GM12878 (cell line): Measurements from ENCODE around the gene ZNF100. TPM values are rescaled to one million over a fixed set of nuclear protein-coding genes. Genes with fewer than 3 reads are reported as not detected.

Source experiments
- ATAC-seq: fragments of 200-7000 bp; cut with Tn5 transposase; 3 replicates; pipeline ENCODE4 v1.9.1; 2020; ENCODE audit warnings: mild to moderate bottlenecking, moderate library complexity
- BruUV-seq: library from RNA; stranded (reverse); fragments of 400-500 nt; replicated peaks from 2 replicates; lab custom pipeline; 2021; lab: Mats Ljungman, UMichigan
- CTCF ChIA-PET: fragments of 300-600 bp; sonication (Branson Sonifier 250); formaldehyde crosslinking; extraction: SDS; loops from one replicate; lab custom pipeline; 2021; ENCODE audit warnings: inconsistent platforms; lab: Yijun Ruan, JAX
- POLR2A ChIA-PET: fragments of 350-600 bp; formaldehyde crosslinking; extraction: SDS; loops from one replicate; lab custom pipeline; 2021; ENCODE audit warnings: inconsistent platforms; lab: Charles Lee
- RAD21 ChIA-PET: fragments of 300-600 bp; sonication (Branson Sonifier 250); formaldehyde crosslinking; loops from one replicate; lab custom pipeline; 2023; ENCODE audit warnings: antibody characterized with exemption; ENCODE audit not compliant: unreplicated experiment; lab: Charles Lee
- SMC1A ChIA-PET: fragments of 300-600 bp; sonication (Branson Sonifier 250); formaldehyde crosslinking; loops from one replicate; lab custom pipeline; 2023; ENCODE audit not compliant: unreplicated experiment, uncharacterized antibody; lab: Charles Lee
- DNase-seq: peaks from one replicate; pipeline ENCODE4 v3.0.0-alpha.2; 2011; ENCODE audit warnings: low read depth, low spot score
- FAIRE-seq: peaks from 3 replicates; lab custom pipeline; 2011; peaks lifted over from hg19 to GRCh38; lab: Jason Lieb, UNC
- H2AFZ ChIP-seq: 2 replicates; pipeline ENCODE4 v1.6.0; 2011; ENCODE audit warnings: low read depth, low read length, control low read depth; ENCODE audit not compliant: control insufficient read depth
- H3K27ac ChIP-seq: 2 replicates; pipeline ENCODE4 v1.5.1; 2011; ENCODE audit warnings: control low read depth; ENCODE audit not compliant: control insufficient read depth, insufficient read depth
- H3K27me3 ChIP-seq, 2 experiments: replicated peaks in 1 of 2; 2 replicates each; pipeline versions ENCODE4 v1.6.0 to v1.6.1; 2011; ENCODE audit warnings: low read length in 1 of 2; ENCODE audit not compliant: control insufficient read depth in 2 of 2, insufficient read depth in 2 of 2
- H3K36me3 ChIP-seq, 2 experiments: 2 replicates each; pipeline ENCODE4 v1.5.1; 2011; ENCODE audit warnings: low read length in 1 of 2; ENCODE audit not compliant: control insufficient read depth in 2 of 2, insufficient read depth in 2 of 2
- H3K4me1 ChIP-seq: 2 replicates; pipeline ENCODE4 v1.6.1; 2011; ENCODE audit warnings: mild to moderate bottlenecking, low read length, moderate library complexity, mixed read lengths; ENCODE audit not compliant: control insufficient read depth, insufficient read depth
- H3K4me2 ChIP-seq: 2 replicates; pipeline ENCODE4 v1.6.0; 2011; ENCODE audit warnings: control low read depth; ENCODE audit not compliant: control insufficient read depth, insufficient read depth
- H3K4me3 ChIP-seq: fragments of 200-600 bp; sonication (generic); 2 replicates; pipeline ENCODE4 v1.5.1; 2016
- H3K79me2 ChIP-seq: 2 replicates; pipeline ENCODE4 v1.6.0; 2011; ENCODE audit warnings: low read length; ENCODE audit not compliant: control insufficient read depth, insufficient read depth
- H3K9ac ChIP-seq: 2 replicates; pipeline ENCODE4 v1.8.0; 2011; ENCODE audit warnings: low read length, control low read depth, mixed read lengths; ENCODE audit not compliant: control insufficient read depth, insufficient read depth
- H3K9me3 ChIP-seq: replicated peaks from 3 replicates; pipeline ENCODE4 v1.5.1; 2011; ENCODE audit warnings: mild to moderate bottlenecking, low read length; ENCODE audit not compliant: control insufficient read depth, insufficient read depth
- H4K20me1 ChIP-seq: 2 replicates; pipeline ENCODE4 v1.6.0; 2011; ENCODE audit not compliant: control insufficient read depth, insufficient read depth
- ASH2L ChIP-seq: fragments of 300-600, 200-600 bp; sonication (generic); IDR thresholded peaks from 2 replicates; pipeline ENCODE4 v1.6.1; 2017; ENCODE audit warnings: low read depth, mild to moderate bottlenecking, borderline replicate concordance
- CBX5 ChIP-seq: sonication (generic); IDR thresholded peaks from 2 replicates; pipeline ENCODE4 v1.6.1; 2016; ENCODE audit warnings: low read depth, moderate library complexity, mild to moderate bottlenecking, inconsistent platforms
- E2F4 ChIP-seq: IDR thresholded peaks from 2 replicates; pipeline ENCODE4 v1.6.1; 2012; ENCODE audit warnings: low read depth, low read length, improper control_type of control experiment
- MTA2 ChIP-seq: fragments of 450-650 bp; IDR thresholded peaks from 2 replicates; pipeline ENCODE4 v1.6.1; 2016; ENCODE audit warnings: low read depth, mild to moderate bottlenecking, moderate library complexity
- NFYA ChIP-seq: IDR thresholded peaks from 2 replicates; pipeline ENCODE4 v1.6.1; 2011; ENCODE audit warnings: low read depth, mild to moderate bottlenecking, low read length, improper control_type of control experiment, borderline replicate concordance
- NR2C1 ChIP-seq: fragments of 450-650 bp; IDR thresholded peaks from 2 replicates; pipeline ENCODE4 v1.6.1; 2017; ENCODE audit warnings: antibody characterized with exemption, mild to moderate bottlenecking, moderate library complexity
- NRF1 ChIP-seq: conservative IDR thresholded peaks from 2 replicates; pipeline ENCODE4 v1.6.1; 2011; ENCODE audit warnings: mild to moderate bottlenecking, low read depth, low read length, improper control_type of control experiment
- SMC3 ChIP-seq: IDR thresholded peaks from 2 replicates; pipeline ENCODE4 v1.6.1; 2011; ENCODE audit warnings: low read length, improper control_type of control experiment, borderline replicate concordance
- SREBF2 ChIP-seq: IDR thresholded peaks from 2 replicates; pipeline ENCODE4 v1.6.1; 2012; ENCODE audit warnings: mild to moderate bottlenecking, low read length
- STAT3 ChIP-seq: IDR thresholded peaks from 2 replicates; pipeline ENCODE4 v1.6.1; 2011; ENCODE audit warnings: low read depth, low read length, improper control_type of control experiment
- WGBS: methylation state at CpG from one replicate; pipeline ENCODE4 v1.1.6; 2016; ENCODE audit warnings: low lambda C conversion rate; ENCODE audit not compliant: insufficient replicate concordance, insufficient coverage; ENCODE audit errors: missing lambda C conversion rate; 5-methylcytosine and 5-hydroxymethylcytosine counted together
- in situ Hi-C: fragments of 300-500 bp; cut with MboI; formaldehyde crosslinking; loops from 9 replicates; pipeline ENCODE4 v1.14.3; 2018; ENCODE audit warnings: mixed read lengths
- intact Hi-C: fragments of 100-400 bp; cut with micrococcal nuclease; formaldehyde crosslinking; loops from one replicate; pipeline ENCODE4 v1.14.2; 2022; ENCODE audit not compliant: unreplicated experiment
- polyA plus RNA-seq, 11 experiments: library from polyadenylated mRNA; depleted of rRNA in 4 of 11; unstranded in 6 of 11; stranded (reverse) in 5 of 11; fragments of >200 nt; fragmentation: Nextera tagmentation in 4 of 11; fragmentation: Illumina TruSeq in 1 of 11; extraction: Ambion mirVana in 4 of 11; extraction: Trizol in 1 of 11; gene quantifications; 1 replicate in 1 of 11; 2 replicates in 10 of 11; pipeline versions ENCODE4 v1.2.1 to v1.2.3, GENCODE V29; 2011 to 2016; ENCODE audit warnings: inconsistent platforms in 2 of 11, missing spikeins in 2 of 11, low read depth in 1 of 11
- total RNA-seq, 4 experiments: library from RNA; depleted of rRNA in 3 of 4; stranded (reverse); fragments of >200 nt in 3 of 4; fragmentation: Illumina TruSeq in 1 of 4; extraction: Trizol in 1 of 4; gene quantifications; 2 replicates each; pipeline versions ENCODE4 v1.2.1 to v1.2.3, GENCODE V29; 2013 to 2021
- TF ChIP-seq, protein P1 (sequence below): fragments of 450-650 bp; IDR thresholded peaks from 2 replicates; pipeline ENCODE4 v1.6.1; 2018; ENCODE audit warnings: mild to moderate bottlenecking, low read depth, moderate library complexity; ENCODE audit not compliant: partially characterized antibody

ZNF100 gene
- total and polyA plus RNA-seq, 10 of the 15 experiments (the other 5 are each of a cell fraction or from before 2014, with no cell fraction given) = 3.0 to 18.2 (median 9.4) TPM

DNA sequence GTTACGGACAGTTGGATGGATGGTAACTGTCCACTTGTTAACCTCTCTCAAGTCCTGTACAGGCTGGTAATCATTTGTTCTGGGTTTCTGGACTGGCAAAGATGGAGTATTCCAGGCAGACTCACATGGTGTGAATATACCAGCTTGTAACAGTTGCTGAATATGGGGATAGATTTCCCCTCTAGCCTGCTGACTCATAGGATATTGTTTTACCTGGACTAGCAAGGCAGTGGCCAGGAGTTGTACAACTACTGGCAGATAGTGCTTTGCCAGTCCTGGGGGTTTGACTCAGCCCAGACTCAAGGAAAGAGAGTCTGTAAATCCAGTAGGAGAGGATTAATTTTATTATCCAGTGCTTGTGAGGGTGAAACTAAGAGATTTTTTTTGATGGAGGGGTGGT lies 74.0 kb downstream of the ZNF100 start (continued):
- TF ChIP-seq SMC3 (no peak), SREBF2 (no peak), E2F4 (no peak), CBX5 (no peak)

DNA sequence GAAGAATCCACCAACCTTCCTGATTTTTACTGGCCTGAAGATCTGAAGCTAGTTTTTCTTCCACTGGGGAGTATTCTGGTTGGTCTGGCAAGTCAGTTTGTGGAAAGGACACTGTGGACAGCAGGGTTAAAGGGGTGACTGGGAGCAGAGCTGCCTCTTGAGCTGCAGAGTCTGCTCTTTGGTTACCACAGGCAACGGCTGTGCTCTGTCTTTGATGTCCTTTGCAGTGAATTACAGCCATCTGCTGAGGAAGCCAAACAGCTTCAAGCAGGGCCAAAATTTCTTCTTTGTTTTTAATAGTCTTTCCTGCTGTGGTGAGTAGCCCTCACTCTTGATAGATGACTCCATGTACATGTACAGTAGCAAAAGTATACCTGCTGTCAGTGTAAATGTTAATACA lies 75.7 kb downstream of the ZNF100 start:
- CTCF ChIA-PET = no interaction called here
- BruUV-seq = no TSS peak
- WGBS = 0% methylated on average over 1 of the region's 1 CpG

More for the DNA sequence above, 75.7 kb downstream of the ZNF100 start:
- ChIA-PET RAD21 (no interaction called here), POLR2A (no interaction called here), SMC1A (no interaction called here)
- Histone ChIP-seq H3K9ac (no peak overlapping the region), H3K27ac (no peak overlapping the region), H3K4me1 (no peaks in the 10 kb centered on the region), H3K27me3 (no peaks in the 10 kb centered on the region), H3K4me3 (no peak overlapping the region), H3K79me2 (no peaks in the 10 kb centered on the region), H3K9me3 (no peaks in the 10 kb centered on the region; the same call in 2 of the 3 replicates), H2AFZ (no peak overlapping the region), H3K36me3 (no peaks in the 10 kb centered on the region), H3K4me2 (no peak overlapping the region), H4K20me1 (no peaks in the 10 kb centered on the region)
- ATAC-seq (no peak), FAIRE-seq (no peak), DNase-seq (no peak)
- intact Hi-C loops = no loop called here
- in situ Hi-C loops = no loop called here
- TF ChIP-seq MTA2 = no peak
- TF ChIP-seq STAT3 = no peak
- no peak for TF ChIP-seq NRF1
- no peak for TF ChIP-seq NFYA
- TF ChIP-seq NR2C1 = no peak
- no peak for TF ChIP-seq ASH2L
- TF ChIP-seq, protein P1, sequence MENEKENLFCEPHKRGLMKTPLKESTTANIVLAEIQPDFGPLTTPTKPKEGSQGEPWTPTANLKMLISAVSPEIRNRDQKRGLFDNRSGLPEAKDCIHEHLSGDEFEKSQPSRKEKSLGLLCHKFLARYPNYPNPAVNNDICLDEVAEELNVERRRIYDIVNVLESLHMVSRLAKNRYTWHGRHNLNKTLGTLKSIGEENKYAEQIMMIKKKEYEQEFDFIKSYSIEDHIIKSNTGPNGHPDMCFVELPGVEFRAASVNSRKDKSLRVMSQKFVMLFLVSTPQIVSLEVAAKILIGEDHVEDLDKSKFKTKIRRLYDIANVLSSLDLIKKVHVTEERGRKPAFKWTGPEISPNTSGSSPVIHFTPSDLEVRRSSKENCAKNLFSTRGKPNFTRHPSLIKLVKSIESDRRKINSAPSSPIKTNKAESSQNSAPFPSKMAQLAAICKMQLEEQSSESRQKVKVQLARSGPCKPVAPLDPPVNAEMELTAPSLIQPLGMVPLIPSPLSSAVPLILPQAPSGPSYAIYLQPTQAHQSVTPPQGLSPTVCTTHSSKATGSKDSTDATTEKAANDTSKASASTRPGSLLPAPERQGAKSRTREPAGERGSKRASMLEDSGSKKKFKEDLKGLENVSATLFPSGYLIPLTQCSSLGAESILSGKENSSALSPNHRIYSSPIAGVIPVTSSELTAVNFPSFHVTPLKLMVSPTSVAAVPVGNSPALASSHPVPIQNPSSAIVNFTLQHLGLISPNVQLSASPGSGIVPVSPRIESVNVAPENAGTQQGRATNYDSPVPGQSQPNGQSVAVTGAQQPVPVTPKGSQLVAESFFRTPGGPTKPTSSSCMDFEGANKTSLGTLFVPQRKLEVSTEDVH = no peak
